HEK293 (cell line): Measurements from ENCODE around the gene ACP3.

ENCODE experiments used
- CTCF ChIA-PET: fragments of 350-600 bp; formaldehyde crosslinking; extraction: SDS; loops from one replicate; lab custom pipeline; 2021; ENCODE audit warnings: antibody characterized with exemption; lab: Yijun Ruan, JAX
- POLR2A ChIA-PET: fragments of 300-600 bp; formaldehyde crosslinking; extraction: SDS; loops from one replicate; lab custom pipeline; 2020; ENCODE audit warnings: antibody characterized with exemption, inconsistent platforms; lab: Yijun Ruan, JAX
- H3K27ac ChIP-seq: fragments of 200-500 bp; sonication (Bioruptor generic); 2 replicates; pipeline ENCODE4 v1.5.1; 2014; ENCODE audit warnings: low read depth, low read length, control low read depth, inconsistent platforms; ENCODE audit errors: extremely low read depth
- H3K36me3 ChIP-seq, 2 experiments: fragments of 200-500 bp in 1 of 2; sonication (Bioruptor generic) in 1 of 2; 1 replicate in 1 of 2; 2 replicates in 1 of 2; pipeline ENCODE4 v1.5.1; 2014 to 2017; ENCODE audit warnings: inconsistent platforms in 2 of 2, low read length in 2 of 2; ENCODE audit not compliant: control insufficient read depth in 2 of 2, insufficient read depth in 1 of 2
- H3K4me1 ChIP-seq: fragments of 200-500 bp; sonication (Bioruptor generic); 2 replicates; pipeline ENCODE4 v1.5.1; 2014; ENCODE audit warnings: mild to moderate bottlenecking, low read length, inconsistent platforms; ENCODE audit not compliant: control insufficient read depth, insufficient read depth
- H3K4me3 ChIP-seq: 2 replicates; pipeline ENCODE4 v1.5.1; 2011; ENCODE audit warnings: low read depth, mild to moderate bottlenecking, control low read depth, low read length, moderate library complexity
- H3K9me3 ChIP-seq: fragments of 200-500 bp; sonication (Bioruptor generic); 2 replicates; pipeline ENCODE4 v1.5.1; 2014; ENCODE audit warnings: low read depth, low read length, inconsistent platforms; ENCODE audit not compliant: control insufficient read depth, insufficient read depth
- HIC1 ChIP-seq: fragments of 450-650 bp; formaldehyde crosslinking; IDR thresholded peaks from 2 replicates; pipeline ENCODE4 v1.5.1; 2016; ENCODE audit warnings: missing biosample characterization, missing genetic modification characterization
- KLF8 ChIP-seq: fragments of 450-650 bp; formaldehyde crosslinking; IDR thresholded peaks from 2 replicates; pipeline ENCODE4 v1.5.1; 2016; ENCODE audit warnings: missing biosample characterization, missing genetic modification characterization
- OSR2 ChIP-seq: fragments of 450-650 bp; formaldehyde crosslinking; IDR thresholded peaks from 2 replicates; pipeline ENCODE4 v1.5.1; 2016; ENCODE audit warnings: missing biosample characterization, missing genetic modification characterization
- SP3 ChIP-seq: fragments of 450-650 bp; formaldehyde crosslinking; IDR thresholded peaks from 2 replicates; pipeline ENCODE4 v1.5.1; 2016; ENCODE audit warnings: missing biosample characterization, missing genetic modification characterization
- ZBTB17 ChIP-seq: fragments of 450-650 bp; formaldehyde crosslinking; IDR thresholded peaks from 2 replicates; pipeline ENCODE4 v1.5.1; 2016; ENCODE audit warnings: missing biosample characterization, missing genetic modification characterization
- ZBTB44 ChIP-seq: fragments of 450-650 bp; IDR thresholded peaks from 2 replicates; pipeline ENCODE4 v1.5.1; 2018; ENCODE audit warnings: missing biosample characterization, mild to moderate bottlenecking, missing genetic modification characterization
- ZNF121 ChIP-seq: fragments of 450-650 bp; formaldehyde crosslinking; IDR thresholded peaks from 2 replicates; pipeline ENCODE4 v1.5.1; 2016; ENCODE audit warnings: missing biosample characterization, missing genetic modification characterization
- ZNF138 ChIP-seq: fragments of 450-650 bp; formaldehyde crosslinking; IDR thresholded peaks from 2 replicates; pipeline ENCODE4 v1.5.1; 2016; ENCODE audit warnings: missing biosample characterization, missing genetic modification characterization, borderline replicate concordance
- ZNF146 ChIP-seq: fragments of 450-650 bp; formaldehyde crosslinking; IDR thresholded peaks from 2 replicates; pipeline ENCODE4 v1.5.1; 2016; ENCODE audit warnings: missing biosample characterization, missing genetic modification characterization
- ZNF174 ChIP-seq: fragments of 450-650 bp; formaldehyde crosslinking; IDR thresholded peaks from 2 replicates; pipeline ENCODE4 v1.5.0; 2017; ENCODE audit warnings: missing biosample characterization, mild to moderate bottlenecking, missing genetic modification characterization
- ZNF18 ChIP-seq: fragments of 450-650 bp; formaldehyde crosslinking; IDR thresholded peaks from 2 replicates; pipeline ENCODE4 v1.5.1; 2016; ENCODE audit warnings: missing biosample characterization, missing genetic modification characterization
- ZNF202 ChIP-seq: fragments of 450-650 bp; formaldehyde crosslinking; IDR thresholded peaks from 2 replicates; pipeline ENCODE4 v1.5.1; 2016; ENCODE audit warnings: missing biosample characterization, missing genetic modification characterization, borderline replicate concordance
- ZNF211 ChIP-seq: fragments of 450-650 bp; formaldehyde crosslinking; IDR thresholded peaks from 2 replicates; pipeline ENCODE4 v1.5.1; 2016; ENCODE audit warnings: low read depth, missing biosample characterization, missing genetic modification characterization
- ZNF280D ChIP-seq: fragments of 450-650 bp; formaldehyde crosslinking; IDR thresholded peaks from 2 replicates; pipeline ENCODE4 v1.5.1; 2016; ENCODE audit warnings: missing biosample characterization, missing genetic modification characterization
- ZNF311 ChIP-seq: fragments of 450-650 bp; formaldehyde crosslinking; IDR thresholded peaks from 2 replicates; pipeline ENCODE4 v1.5.1; 2017; ENCODE audit warnings: missing biosample characterization, missing genetic modification characterization, borderline replicate concordance
- ZNF324 ChIP-seq: fragments of 450-650 bp; formaldehyde crosslinking; IDR thresholded peaks from 2 replicates; pipeline ENCODE4 v1.5.1; 2016; ENCODE audit warnings: missing biosample characterization, missing genetic modification characterization
- ZNF37A ChIP-seq: fragments of 450-650 bp; IDR thresholded peaks from 2 replicates; pipeline ENCODE4 v1.5.1; 2018; ENCODE audit warnings: missing biosample characterization, missing genetic modification characterization
- ZNF398 ChIP-seq: fragments of 450-650 bp; formaldehyde crosslinking; IDR thresholded peaks from 2 replicates; pipeline ENCODE4 v1.5.1; 2017; ENCODE audit warnings: missing biosample characterization, missing genetic modification characterization
- ZNF416 ChIP-seq: fragments of 450-650 bp; formaldehyde crosslinking; IDR thresholded peaks from 2 replicates; pipeline ENCODE4 v1.5.1; 2016; ENCODE audit warnings: missing biosample characterization, missing genetic modification characterization
- ZNF423 ChIP-seq: fragments of 450-650 bp; formaldehyde crosslinking; IDR thresholded peaks from 2 replicates; pipeline ENCODE4 v1.5.1; 2016; ENCODE audit warnings: missing biosample characterization, missing genetic modification characterization
- ZNF48 ChIP-seq: fragments of 450-650 bp; formaldehyde crosslinking; IDR thresholded peaks from 2 replicates; pipeline ENCODE4 v1.5.1; 2016; ENCODE audit warnings: missing biosample characterization, missing genetic modification characterization
- ZNF501 ChIP-seq: fragments of 450-650 bp; formaldehyde crosslinking; IDR thresholded peaks from 2 replicates; pipeline ENCODE4 v1.5.1; 2016; ENCODE audit warnings: missing biosample characterization, missing genetic modification characterization

The ACP3 gene

GRCh38 chr3:132276228-132276906 lies 40.8 kb upstream of the ACP3 start:
- TF ChIP-seq HIC1 (no peak), ZNF174 (no peak), ZNF146 (tag by site-specific recombination) (no peak), ZNF48 (tag by site-specific recombination) (no peak), ZNF37A (tag by site-specific recombination) (no peak)
- POLR2A ChIA-PET, result no interaction called here
- no peak overlapping the region for H3K4me3 ChIP-seq
- H3K9me3 ChIP-seq, result no peaks in the 10 kb centered on the region
- no peaks in the 10 kb centered on the region for H3K36me3 ChIP-seq
- H3K27ac ChIP-seq, result no peak overlapping the region
- no peaks in the 10 kb centered on the region for H3K4me1 ChIP-seq
- CTCF ChIA-PET, result no interaction called here

GRCh38 chr3:132279030-132279429 lies 38.2 kb upstream of the ACP3 start:
- CTCF ChIA-PET, result no interaction called here
- Histone ChIP-seq H3K4me1 (no peaks in the 10 kb centered on the region), H3K27ac (no peak overlapping the region), H3K9me3 (no peaks in the 10 kb centered on the region), H3K4me3 (no peak overlapping the region), H3K36me3 (no peaks in the 10 kb centered on the region)
- no peak for TF ChIP-seq ZNF211 (tag by site-specific recombination)
- no peak for TF ChIP-seq KLF8 (tag by site-specific recombination)
- no peak for TF ChIP-seq ZNF18 (tag by site-specific recombination)
- TF ChIP-seq ZNF311, result no peak
- no peak for TF ChIP-seq ZBTB44 (tag by site-specific recombination)
- no peak for TF ChIP-seq OSR2 (tag by site-specific recombination)
- no peak for TF ChIP-seq ZBTB17 (tag by site-specific recombination)
- POLR2A ChIA-PET, result no interaction called here

GRCh38 chr3:132283440-132283839 lies 33.8 kb upstream of the ACP3 start:
- no peaks in the 10 kb centered on the region for H3K9me3 ChIP-seq
- no peak overlapping the region for H3K27ac ChIP-seq
- H3K36me3 ChIP-seq, result no peaks in the 10 kb centered on the region
- no peak overlapping the region for H3K4me3 ChIP-seq
- ChIA-PET POLR2A (no interaction called here), CTCF (interaction anchor here (0.8 to 1.3 kb wide), 4 partner anchors 15 to 61 kb away, joined by 3 to 5 read pairs (median 4); no protein-coding TSS in a partner anchor)
- H3K4me1 ChIP-seq, result no peaks in the 10 kb centered on the region
- no peak for TF ChIP-seq SP3 (tag by site-specific recombination)
- TF ChIP-seq ZNF202 (tag by site-specific recombination), result no peak
- TF ChIP-seq ZNF138 (tag by site-specific recombination), result no peak
- TF ChIP-seq ZNF423, result no peak
- TF ChIP-seq ZNF121 (tag by site-specific recombination), result no peak
- TF ChIP-seq ZNF398, result no peak
- TF ChIP-seq ZNF280D (tag by site-specific recombination), result no peak
- no peak for TF ChIP-seq ZNF416 (tag by site-specific recombination)
- TF ChIP-seq ZNF501 (tag by site-specific recombination), result no peak
- no peak for TF ChIP-seq ZNF324 (tag by site-specific recombination)
